HepG2 (cell line): Measurements from ENCODE around the gene SEPTIN2. TPM values are rescaled to one million over a fixed set of nuclear protein-coding genes. Genes with fewer than 3 reads are reported as not detected.
A peak's percentile ranks its signal among the peaks of the same experiment; 100 is the strongest.

ENCODE experiments used
- ARID4A ChIP-seq: sonication (generic); formaldehyde crosslinking; IDR thresholded peaks from 2 replicates; pipeline ENCODE4 v1.5.0; 2020; ENCODE audit warnings: mild to moderate bottlenecking, missing genetic modification reagents, borderline replicate concordance
- CCDC6 ChIP-seq: sonication (generic); formaldehyde crosslinking; IDR thresholded peaks from 2 replicates; pipeline ENCODE4 v1.8.1; 2022; ENCODE audit warnings: mild to moderate bottlenecking, missing genetic modification reagents, moderate library complexity
- KDM4B ChIP-seq: sonication (generic); formaldehyde crosslinking; IDR thresholded peaks from 2 replicates; pipeline ENCODE4 v1.4.0; 2020; ENCODE audit warnings: missing genetic modification reagents
- MBNL3 ChIP-seq: fragments of 250-450 bp; sonication (Bioruptor Pico); conservative IDR thresholded peaks from 2 replicates; pipeline ENCODE4 v1.8.0; 2022; ENCODE audit warnings: mild to moderate bottlenecking, inconsistent platforms
- PHF8 ChIP-seq: sonication (generic); formaldehyde crosslinking; IDR thresholded peaks from 2 replicates; pipeline ENCODE4 v1.5.0; 2020; ENCODE audit warnings: missing genetic modification reagents
- RELA ChIP-seq: sonication (generic); formaldehyde crosslinking; IDR thresholded peaks from 2 replicates; pipeline ENCODE4 v1.4.0; 2020; ENCODE audit warnings: missing genetic modification reagents
- SAFB2 ChIP-seq: sonication (generic); formaldehyde crosslinking; IDR thresholded peaks from 2 replicates; pipeline ENCODE4 v1.5.1; 2020; ENCODE audit warnings: missing genetic modification reagents, low read depth, mild to moderate bottlenecking, borderline replicate concordance
- SKI ChIP-seq: fragments of 450-650 bp; IDR thresholded peaks from one replicate; pipeline ENCODE4 v1.6.1; 2018; ENCODE audit warnings: mild to moderate bottlenecking; ENCODE audit not compliant: partially characterized antibody
- SMARCC2 ChIP-seq: fragments of 450-650 bp; IDR thresholded peaks from 2 replicates; pipeline ENCODE4 v1.6.1; 2017; ENCODE audit warnings: antibody characterized with exemption, mild to moderate bottlenecking
- SRY ChIP-seq: sonication (generic); formaldehyde crosslinking; IDR thresholded peaks from 2 replicates; pipeline ENCODE4 v1.8.0; 2022; ENCODE audit warnings: mild to moderate bottlenecking, missing genetic modification reagents
- TAF1 ChIP-seq: sonication (generic); formaldehyde crosslinking; IDR thresholded peaks from 2 replicates; pipeline ENCODE4 v1.4.0; 2020; ENCODE audit warnings: missing genetic modification reagents
- TARDBP ChIP-seq: sonication (generic); formaldehyde crosslinking; IDR thresholded peaks from 2 replicates; pipeline ENCODE4 v1.8.0; 2022; ENCODE audit warnings: mild to moderate bottlenecking, missing genetic modification reagents
- ZBTB37 ChIP-seq: sonication (generic); formaldehyde crosslinking; IDR thresholded peaks from 2 replicates; pipeline ENCODE4 v1.4.0; 2020; ENCODE audit warnings: mild to moderate bottlenecking, missing genetic modification reagents
- ZFP90 ChIP-seq: sonication (generic); formaldehyde crosslinking; IDR thresholded peaks from 2 replicates; pipeline ENCODE4 v1.8.0; 2022; ENCODE audit warnings: missing genetic modification reagents, mild to moderate bottlenecking, inconsistent platforms, borderline replicate concordance
- ZNF234 ChIP-seq: sonication (generic); formaldehyde crosslinking; conservative IDR thresholded peaks from 2 replicates; pipeline ENCODE4 v1.5.1; 2020; ENCODE audit warnings: mild to moderate bottlenecking, missing genetic modification reagents
- ZNF326 ChIP-seq: sonication (generic); formaldehyde crosslinking; IDR thresholded peaks from 2 replicates; pipeline ENCODE4 v1.4.0; 2020; ENCODE audit warnings: missing genetic modification reagents, borderline replicate concordance
- ZNF557 ChIP-seq: sonication (generic); formaldehyde crosslinking; IDR thresholded peaks from 2 replicates; pipeline ENCODE4 v1.4.0; 2020; ENCODE audit warnings: missing genetic modification reagents
- ZNF615 ChIP-seq: sonication (generic); formaldehyde crosslinking; IDR thresholded peaks from 2 replicates; pipeline ENCODE4 v1.5.0; 2020; ENCODE audit warnings: mild to moderate bottlenecking, missing genetic modification reagents, borderline replicate concordance
- ZNF766 ChIP-seq: sonication (generic); formaldehyde crosslinking; IDR thresholded peaks from 2 replicates; pipeline ENCODE4 v1.5.0; 2020; ENCODE audit warnings: missing genetic modification reagents, borderline replicate concordance
- ZNF781 ChIP-seq: sonication (generic); formaldehyde crosslinking; IDR thresholded peaks from 2 replicates; pipeline ENCODE4 v1.5.1; 2020; ENCODE audit warnings: borderline replicate concordance, mild to moderate bottlenecking, missing genetic modification reagents; ENCODE audit errors: not compliant biosample characterization
- ZNF883 ChIP-seq: sonication (generic); formaldehyde crosslinking; IDR thresholded peaks from 2 replicates; pipeline ENCODE4 v1.5.1; 2020; ENCODE audit warnings: mild to moderate bottlenecking, missing genetic modification reagents; ENCODE audit errors: not compliant biosample characterization
- polyA plus RNA-seq, 8 experiments: library from polyadenylated mRNA; depleted of rRNA in 3 of 8; stranded (reverse) in 7 of 8; unstranded in 1 of 8; fragments of >200 nt; fragmentation: Illumina TruSeq in 4 of 8; extraction: Trizol in 4 of 8; gene quantifications; 2 replicates each; pipeline versions ENCODE4 v1.2.1 to v1.2.3, GENCODE V29; 2011 to 2016; ENCODE audit warnings: low read depth in 4 of 8, missing spikeins in 1 of 8, mixed read lengths in 1 of 8; ENCODE audit not compliant: insufficient read depth in 1 of 8
- total RNA-seq, 5 experiments: library from RNA; depleted of rRNA; stranded (reverse); fragments of >200 nt; fragmentation: Illumina TruSeq; extraction: Trizol; gene quantifications; 2 replicates each; pipeline ENCODE4 v1.2.3, GENCODE V29; 2016; ENCODE audit warnings: low read depth in 1 of 5
- TF ChIP-seq, protein P1 (sequence below): sonication (generic); formaldehyde crosslinking; IDR thresholded peaks from 2 replicates; pipeline ENCODE4 v1.4.0; 2020; ENCODE audit warnings: missing genetic modification reagents
- TF ChIP-seq, protein P2 (sequence below): sonication (generic); formaldehyde crosslinking; IDR thresholded peaks from 2 replicates; pipeline ENCODE4 v1.5.1; 2020; ENCODE audit warnings: missing genetic modification reagents, mild to moderate bottlenecking, borderline replicate concordance

Gene SEPTIN2
- total and polyA plus RNA-seq, 2 of the 13 experiments (the other 11 are each of a cell fraction or from before 2014, with no cell fraction given) = 493 to 733 TPM

GRCh38 chr2:241271706-241272302 is 43.9 kb upstream of the SEPTIN2 start (continued):
- TF ChIP-seq CCDC6 (CRISPR knock-in tag) (peak; percentile 54; the same call in 1 of the 2 replicates), TARDBP (CRISPR knock-in tag) (peak; percentile 13; the same call in 1 of the 2 replicates), ZNF883 (CRISPR knock-in tag) (no peak), ARID4A (CRISPR knock-in tag) (peak; percentile 68; the same call in 1 of the 2 replicates), ZNF234 (0 out of 2 replicates have a peak, but pooled peaks have one; percentile 33), ZNF557 (CRISPR knock-in tag) (no peak), TAF1 (CRISPR knock-in tag) (peak; percentile 29; the same call in 1 of the 2 replicates), ZNF781 (CRISPR knock-in tag) (no peak), PHF8 (no peak; the same call in none of the 2 replicates), SMARCC2 (no peak), KDM4B (CRISPR knock-in tag) (no peak), ZNF615 (CRISPR knock-in tag) (no peak), ZFP90 (CRISPR knock-in tag) (no peak), ZBTB37 (CRISPR knock-in tag) (0 out of 2 replicates have a peak, but pooled peaks have one; percentile 44), ZNF766 (CRISPR knock-in tag) (no peak), SAFB2 (CRISPR knock-in tag) (no peak; the same call in 1 of the 2 replicates), MBNL3 (no peak), SRY (CRISPR knock-in tag) (peak; percentile 77; the same call in 1 of the 2 replicates), RELA (CRISPR knock-in tag) (no peak), ZNF326 (no peak), SKI (no peak)
- TF ChIP-seq, protein P1, sequence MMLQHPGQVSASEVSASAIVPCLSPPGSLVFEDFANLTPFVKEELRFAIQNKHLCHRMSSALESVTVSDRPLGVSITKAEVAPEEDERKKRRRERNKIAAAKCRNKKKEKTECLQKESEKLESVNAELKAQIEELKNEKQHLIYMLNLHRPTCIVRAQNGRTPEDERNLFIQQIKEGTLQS (CRISPR knock-in tag) = 0 out of 2 replicates have a peak, but pooled peaks have one; percentile 17
- TF ChIP-seq, protein P2, sequence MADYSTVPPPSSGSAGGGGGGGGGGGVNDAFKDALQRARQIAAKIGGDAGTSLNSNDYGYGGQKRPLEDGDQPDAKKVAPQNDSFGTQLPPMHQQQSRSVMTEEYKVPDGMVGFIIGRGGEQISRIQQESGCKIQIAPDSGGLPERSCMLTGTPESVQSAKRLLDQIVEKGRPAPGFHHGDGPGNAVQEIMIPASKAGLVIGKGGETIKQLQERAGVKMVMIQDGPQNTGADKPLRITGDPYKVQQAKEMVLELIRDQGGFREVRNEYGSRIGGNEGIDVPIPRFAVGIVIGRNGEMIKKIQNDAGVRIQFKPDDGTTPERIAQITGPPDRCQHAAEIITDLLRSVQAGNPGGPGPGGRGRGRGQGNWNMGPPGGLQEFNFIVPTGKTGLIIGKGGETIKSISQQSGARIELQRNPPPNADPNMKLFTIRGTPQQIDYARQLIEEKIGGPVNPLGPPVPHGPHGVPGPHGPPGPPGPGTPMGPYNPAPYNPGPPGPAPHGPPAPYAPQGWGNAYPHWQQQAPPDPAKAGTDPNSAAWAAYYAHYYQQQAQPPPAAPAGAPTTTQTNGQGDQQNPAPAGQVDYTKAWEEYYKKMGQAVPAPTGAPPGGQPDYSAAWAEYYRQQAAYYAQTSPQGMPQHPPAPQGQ (CRISPR knock-in tag) = no peak
